T-cell (primary cell): ENCODE data around the gene PRCC. TPM values are rescaled to one million over a fixed set of nuclear protein-coding genes. Genes with fewer than 3 reads are reported as not detected.

Experiments used
- ATAC-seq, 4 experiments: fragments of 200-7000 bp in 3 of 4; fragments of 150-1000 bp in 1 of 4; cut with Tn5 transposase; replicated peaks in 1 of 4; 1 replicate in 3 of 4; 2 replicates in 1 of 4; pipeline ENCODE4 v1.10.0; 2021; ENCODE audit warnings: moderate library complexity in 3 of 4, mild to moderate bottlenecking in 2 of 4, moderate number of reproducible peaks in 1 of 4
- CTCF ChIA-PET, 2 donors: fragments of 300-600 bp; sonication (Branson Sonifier 250); formaldehyde crosslinking; loops; one replicate each; lab custom pipeline; 2022; ENCODE audit warnings: antibody characterized with exemption in 2 of 2; lab: Charles Lee
- POLR2A ChIA-PET, 2 donors: fragments of 300-600 bp; sonication (Branson Sonifier 250); formaldehyde crosslinking; loops; one replicate each; lab custom pipeline; 2022; ENCODE audit warnings: antibody characterized with exemption in 2 of 2; lab: Charles Lee
- DNase-seq, 35 experiments: peaks; one replicate each; pipeline versions ENCODE4 v3.0.0 to v3.0.0-alpha.2; 2013 to 2023
- H3K27ac ChIP-seq: one replicate; pipeline ENCODE4 v1.5.1; 2013; ENCODE audit warnings: low read length
- H3K27me3 ChIP-seq, 2 experiments: replicated peaks in 1 of 2; 1 replicate in 1 of 2; 2 replicates in 1 of 2; pipeline versions ENCODE4 v1.6.1 to v1.7.0; 2013; ENCODE audit warnings: low read length in 1 of 2, mixed read lengths in 1 of 2; ENCODE audit not compliant: control insufficient read depth in 2 of 2, insufficient read depth in 2 of 2; ENCODE audit errors: extremely low read depth in 1 of 2
- H3K36me3 ChIP-seq, 2 donors: 1 replicate in 1 of 2; 2 replicates in 1 of 2; pipeline versions ENCODE4 v1.6.1 to v1.7.0; 2013; ENCODE audit warnings: low read length in 1 of 2; ENCODE audit not compliant: control insufficient read depth in 2 of 2, insufficient read depth in 1 of 2; ENCODE audit errors: extremely low read depth in 1 of 2
- H3K4me1 ChIP-seq, 2 experiments: 1 replicate in 1 of 2; 2 replicates in 1 of 2; pipeline versions ENCODE4 v1.6.1 to v1.7.0; 2013; ENCODE audit warnings: low read length in 2 of 2, mixed read lengths in 1 of 2; ENCODE audit not compliant: insufficient read depth in 2 of 2, control insufficient read depth in 1 of 2; ENCODE audit errors: extremely low read depth in 1 of 2
- H3K4me3 ChIP-seq, 2 donors: 1 replicate in 1 of 2; 2 replicates in 1 of 2; pipeline versions ENCODE4 v1.5.1 to v1.7.0; 2013; ENCODE audit warnings: mild to moderate bottlenecking in 2 of 2, low read length in 1 of 2, moderate library complexity in 1 of 2; ENCODE audit not compliant: control insufficient read depth in 1 of 2; ENCODE audit errors: extremely low read depth in 1 of 2
- H3K9me3 ChIP-seq: 2 replicates; pipeline ENCODE4 v1.7.0; 2013
- H3K27ac Mint-ChIP-seq, 2 donors: one replicate each; pipeline ENCODE4 v1.8.0; 2020 to 2021; ENCODE audit warnings: mild to moderate bottlenecking in 2 of 2, mixed read lengths in 2 of 2
- H3K27me3 Mint-ChIP-seq, 2 donors: one replicate each; pipeline ENCODE4 v1.8.0; 2021 to 2022; ENCODE audit warnings: mixed read lengths in 2 of 2
- H3K36me3 Mint-ChIP-seq: one replicate; pipeline ENCODE4 v1.8.0; 2021; ENCODE audit warnings: mixed read lengths
- H3K4me1 Mint-ChIP-seq, 3 donors: one replicate each; pipeline ENCODE4 v1.8.0; 2020 to 2022; ENCODE audit warnings: mixed read lengths in 3 of 3, mild to moderate bottlenecking in 1 of 3
- H3K4me3 Mint-ChIP-seq, 3 donors: one replicate each; pipeline ENCODE4 v1.8.0; 2020 to 2022; ENCODE audit warnings: mild to moderate bottlenecking in 3 of 3, mixed read lengths in 3 of 3, moderate library complexity in 3 of 3
- H3K9me3 Mint-ChIP-seq, 3 donors: one replicate each; pipeline ENCODE4 v1.8.0; 2020 to 2022; ENCODE audit warnings: mixed read lengths in 3 of 3
- WGBS: methylation state at CpG from one replicate; pipeline ENCODE4 v1.1.5; 2013; ENCODE audit warnings: missing lambda C conversion rate; ENCODE audit not compliant: insufficient coverage; 5-methylcytosine and 5-hydroxymethylcytosine counted together
- total RNA-seq, 35 experiments: library from RNA in 6 of 35; stranded (reverse) in 6 of 35; fragments of 120-200 nt in 1 of 35; gene quantifications; one replicate each; pipeline versions ENCODE4 v1.2.1 to v1.2.4 and lab custom pipeline; 2013 to 2026

Gene PRCC
- total RNA-seq, 5 donors from 2014 or later (not counting 1 experiment from before 2014, with no cell fraction given): 55.3 to 67.7 (median 65.4) TPM

GRCh38 chr1:156765666-156766065, 1.7 kb upstream of the PRCC start:
- WGBS: 95% methylated on average over 4 of the region's 5 CpGs
- H3K36me3 Mint-ChIP-seq: peaks cover 10% of the 10 kb centered on the region
- H3K4me3 Mint-ChIP-seq: no peak overlapping the region

GRCh38 chr1:156766298-156767100, 836 bp upstream of the PRCC start:
- ChIA-PET POLR2A (interaction anchor here in 1 of 2 donors (1.0 to 1.4 kb wide), 3 partner anchors 26 to 40 kb away, joined by 3 to 10 read pairs (median 7); partner anchors contain the start of genes ISG20L2, METTL25B and MRPL24), CTCF (interaction anchor here in 1 of 2 donors (1.4 to 2.3 kb wide), 4 partner anchors 14 to 40 kb away, joined by 7 to 16 read pairs (median 12); partner anchors contain the start of genes HDGF, ISG20L2, METTL25B and MRPL24)
- Mint-ChIP-seq H3K4me1 (peaks cover 33 to 38% (median 33%) of the 10 kb centered on the region in 3 donors), H3K36me3 (peaks cover 17% of the 10 kb centered on the region), H3K4me3 (no peak overlapping the region), H3K27me3 (no peaks in the 10 kb centered on the region), H3K9me3 (no peaks in the 10 kb centered on the region), H3K27ac (no peak overlapping the region)
- no peaks in the 10 kb centered on the region for H3K27me3 ChIP-seq
- H3K36me3 ChIP-seq: peaks cover 5 to 13% of the 10 kb centered on the region in 2 donors
- peak in 1 of 35 experiments; percentile 11 for DNase-seq
- H3K27ac ChIP-seq: peak overlapping the region; percentile 97
- no peaks in the 10 kb centered on the region for H3K9me3 ChIP-seq
- WGBS: 13% methylated on average over 9 of the region's 14 CpGs
- ATAC-seq: peak in 1 of 4 experiments; percentile 1
- peak overlapping the region; percentile 71 to 93 for H3K4me3 ChIP-seq
- H3K4me1 ChIP-seq: peaks cover 18 to 36% of the 10 kb centered on the region in 2 experiments

More at GRCh38 chr1:156765666-156766065, 1.7 kb upstream of the PRCC start:
- ChIA-PET POLR2A (no interaction called here), CTCF (interaction anchor here in 1 of 2 donors (0.7 to 2.3 kb wide), 2 partner anchors 37 to 40 kb away, joined by 4 to 7 read pairs; partner anchors contain the start of genes ISG20L2 and METTL25B)
- H3K9me3 Mint-ChIP-seq: no peaks in the 10 kb centered on the region
- H3K9me3 ChIP-seq: no peaks in the 10 kb centered on the region
- peaks cover 5 to 7% of the 10 kb centered on the region in 2 donors for H3K36me3 ChIP-seq
- H3K27me3 Mint-ChIP-seq: no peaks in the 10 kb centered on the region
- H3K27me3 ChIP-seq: no peaks in the 10 kb centered on the region
- no peak overlapping the region for H3K4me3 ChIP-seq
- H3K27ac Mint-ChIP-seq: no peak overlapping the region
- H3K4me1 ChIP-seq: peaks cover 18 to 29% of the 10 kb centered on the region in 2 experiments
- DNase-seq (no peak), ATAC-seq (no peak)
- H3K4me1 Mint-ChIP-seq: peaks cover 25 to 30% (median 25%) of the 10 kb centered on the region in 3 donors
- H3K27ac ChIP-seq: no peak overlapping the region

- WGBS: 0% methylated on average over 2 of the region's 31 CpGs
- ChIA-PET CTCF (interaction anchor here in 1 of 2 donors (0.6 to 2.3 kb wide), 8 partner anchors 10 to 46 kb away, joined by 3 to 16 read pairs (median 7); partner anchors contain the start of genes HDGF, ISG20L2, METTL25B and MRPL24), POLR2A (interaction anchor here in 1 of 2 donors (0.7 to 1.4 kb wide), 4 partner anchors 27 to 650 kb away, joined by 3 to 10 read pairs (median 5); partner anchors contain the start of genes ISG20L2, METTL25B and MRPL24)
- Histone ChIP-seq H3K9me3 (no peaks in the 10 kb centered on the region), H3K4me3 (peak overlapping the region; percentile 93 to 96), H3K4me1 (peaks cover 19 to 41% of the 10 kb centered on the region in 2 experiments), H3K36me3 (peaks cover 15 to 16% of the 10 kb centered on the region in 2 donors), H3K27ac (peak overlapping the region; percentile 97), H3K27me3 (no peaks in the 10 kb centered on the region)
- DNase-seq (peak in 12 of 35 experiments; percentile 7 to 66 (median 25)), ATAC-seq (peak; percentile 1 to 4 (median 3))
- H3K4me1 Mint-ChIP-seq: peaks cover 41 to 49% (median 47%) of the 10 kb centered on the region in 3 donors
- H3K36me3 Mint-ChIP-seq: peaks cover 22% of the 10 kb centered on the region
- H3K4me3 Mint-ChIP-seq: no peak overlapping the region
- H3K27ac Mint-ChIP-seq: no peak overlapping the region
- H3K9me3 Mint-ChIP-seq: no peaks in the 10 kb centered on the region
- no peaks in the 10 kb centered on the region for H3K27me3 Mint-ChIP-seq
Measured at GRCh38 chr1:156767879-156768604, 707 bp downstream of the PRCC start.

GRCh38 chr1:156768610-156769295, 1.4 kb downstream of the PRCC start:
- Histone ChIP-seq H3K9me3 (no peaks in the 10 kb centered on the region), H3K27me3 (no peaks in the 10 kb centered on the region), H3K4me1 (peaks cover 19 to 42% of the 10 kb centered on the region in 2 experiments), H3K4me3 (peak overlapping the region; percentile 93 to 96), H3K27ac (peak overlapping the region; percentile 97), H3K36me3 (peaks cover 15 to 20% of the 10 kb centered on the region in 2 donors)
- H3K4me3 Mint-ChIP-seq: no peak overlapping the region
- POLR2A ChIA-PET: no interaction called here
- CTCF ChIA-PET: interaction anchor here in 1 of 2 donors (1.0 to 1.3 kb wide), 4 partner anchors 21 to 45 kb away, joined by 3 to 7 read pairs (median 4); partner anchors contain the start of genes ISG20L2 and METTL25B
- ATAC-seq: no peak
- H3K9me3 Mint-ChIP-seq: no peaks in the 10 kb centered on the region
- H3K4me1 Mint-ChIP-seq: peaks cover 48 to 56% (median 54%) of the 10 kb centered on the region in 3 donors
- DNase-seq: no peak
- H3K27ac Mint-ChIP-seq: no peak overlapping the region
- H3K36me3 Mint-ChIP-seq: peaks cover 29% of the 10 kb centered on the region
- H3K27me3 Mint-ChIP-seq: no peaks in the 10 kb centered on the region
- 30% methylated on average over 5 of the region's 8 CpGs for WGBS

GRCh38 chr1:156772222-156772621, 4.9 kb downstream of the PRCC start:
- no peak overlapping the region for H3K4me3 ChIP-seq
- no peak overlapping the region for H3K27ac Mint-ChIP-seq
- WGBS: no CpG with 5 or more reads among the region's 3 CpGs
- H3K36me3 ChIP-seq: peaks cover 15 to 20% of the 10 kb centered on the region in 2 donors
- DNase-seq (no peak), ATAC-seq (no peak)
- H3K27me3 Mint-ChIP-seq: no peaks in the 10 kb centered on the region
- H3K27me3 ChIP-seq: no peaks in the 10 kb centered on the region
- no peaks in the 10 kb centered on the region for H3K9me3 Mint-ChIP-seq
- ChIA-PET POLR2A (interaction anchor here (0.9 to 1.1 kb wide), 3 partner anchors 9 to 29 kb away, joined by 4 to 6 read pairs (median 6); no protein-coding TSS in a partner anchor), CTCF (interaction anchor here in 1 of 2 donors (1.1 kb wide), 1 partner anchor 45 kb away, joined by 3 read pairs; no protein-coding TSS in a partner anchor)
- H3K4me3 Mint-ChIP-seq: no peak overlapping the region
- peaks cover 64 to 74% (median 67%) of the 10 kb centered on the region in 3 donors for H3K4me1 Mint-ChIP-seq
- no peak overlapping the region for H3K27ac ChIP-seq
- no peaks in the 10 kb centered on the region for H3K9me3 ChIP-seq
- peaks cover 38% of the 10 kb centered on the region for H3K36me3 Mint-ChIP-seq
- H3K4me1 ChIP-seq: peaks cover 23 to 40% of the 10 kb centered on the region in 2 experiments
